ENCODE data around the gene THAP12.

- TF ChIP-seq CTCF (conservative IDR thresholded peaks at IDR 0.05 in 1 of 2, IDR thresholded peaks at IDR 0.05 in 1 of 2; ENCODE audit: low read depth in 1 of 2, low read length in 2 of 2) (no peak), EZH2 (IDR thresholded peaks at IDR 0.05; ENCODE audit: low read length, missing control alignments) (no peak)
These were observed 25.4 kb upstream of the THAP12 start for GRCh38 chr11:76406359-76406758.

All from fibroblast of lung (primary cell).